A549 treated with CpdA at 1 μM for 4 hours (cell line): ENCODE results near the gene RBL2. TPM values are rescaled to one million over a fixed set of nuclear protein-coding genes. Genes with fewer than 3 reads are reported as not detected.

Experiments
- total RNA-seq: library from RNA; stranded (reverse); fragments of 200-300 nt; extraction: Qiagen RNA extraction; gene quantifications from 5 replicates; pipeline ENCODE4 v1.2.3, GENCODE V29; 2022; ENCODE audit warnings: low read depth

RBL2 gene
- 9.8 to 16.2 TPM (median 13.6 TPM) in 5 replicates for total RNA-seq

GRCh38 chr16:53434377-53435065 is at the start of gene RBL2:
Gene RBL2, plus strand, starts transcription at chr16:53434471. Its CDS starts 86 bp downstream, at chr16:53434557.

GRCh38 chr16:53502331-53503269 is 68.3 kb downstream of the RBL2 start, which contains the start of gene AKTIP:
Gene AKTIP, minus strand, starts transcription at chr16:53503209. Its CDS starts 2,950 bp downstream, at chr16:53500259.

Other genes with a start within 250 kb of the RBL2 start
- 18.9 to 26.5 TPM (median 22.7 TPM) in 5 replicates for gene AKTIP, start 68.7 kb downstream of the RBL2 start, total RNA-seq